Measurements from ENCODE around the gene SCGB3A1. TPM values are rescaled to one million over a fixed set of nuclear protein-coding genes. Genes with fewer than 3 reads are reported as not detected.

Gene SCGB3A1, protein sequence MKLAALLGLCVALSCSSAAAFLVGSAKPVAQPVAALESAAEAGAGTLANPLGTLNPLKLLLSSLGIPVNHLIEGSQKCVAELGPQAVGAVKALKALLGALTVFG
- not detected for total RNA-seq

DNA sequence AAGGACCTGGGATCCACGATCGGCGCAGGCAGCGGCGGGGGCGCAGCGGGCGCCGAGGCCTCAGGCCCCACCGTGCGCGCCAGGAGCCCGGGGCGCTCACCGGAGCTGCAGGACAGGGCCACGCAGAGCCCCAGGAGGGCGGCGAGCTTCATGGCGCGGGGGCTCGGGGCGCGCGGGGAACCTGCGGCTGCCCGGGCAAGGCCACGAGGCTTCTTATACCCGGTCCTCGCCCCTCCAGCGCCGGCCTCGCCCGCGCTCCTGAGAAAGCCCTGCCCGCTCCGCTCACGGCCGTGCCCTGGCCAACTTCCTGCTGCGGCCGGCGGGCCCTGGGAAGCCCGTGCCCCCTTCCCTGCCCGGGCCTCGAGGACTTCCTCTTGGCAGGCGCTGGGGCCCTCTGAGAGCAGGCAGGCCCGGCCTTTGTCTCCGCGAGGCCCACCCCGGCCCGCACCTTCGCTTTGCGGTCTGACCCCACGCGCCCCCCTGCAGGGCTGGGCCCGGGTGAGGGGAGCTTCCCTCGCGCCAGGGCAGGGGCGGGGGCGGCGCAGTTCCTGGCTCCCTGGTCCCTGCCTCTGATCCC lies at the start of gene SCGB3A1:
SCGB3A1 (minus strand) TSS at position 189 of the 577 bp plus-strand sequence; CDS start at position 152, 37 bp downstream.
- ATAC-seq (replicated peaks in 1 of 2): peak; percentile 12 to 14
- no peaks in the 10 kb centered on the region for H3K9me3 Mint-ChIP-seq
- H3K4me3 Mint-ChIP-seq: peak within 1 kb of the TSS; percentile 42 to 52
- H3K36me3 Mint-ChIP-seq (ENCODE audit: insufficient read depth in 2 of 2): peaks cover 1 to 2% of the 10 kb centered on the region in 2 donors
- peaks cover 5% of the 10 kb centered on the region for H3K4me1 Mint-ChIP-seq (ENCODE audit: low read depth)
- no peak for DNase-seq
- no peak within 1 kb of the TSS for H3K27ac Mint-ChIP-seq
- H3K27me3 Mint-ChIP-seq (ENCODE audit: low read depth): peaks cover 51% of the 10 kb centered on the region

GRCh38 chr5:180640611-180640860 lies 49.2 kb upstream of the SCGB3A1 start:
- Mint-ChIP-seq H3K36me3 (ENCODE audit: insufficient read depth in 2 of 2) (no peaks in the 10 kb centered on the region), H3K27ac (no peak overlapping the region), H3K4me1 (ENCODE audit: low read depth) (no peaks in the 10 kb centered on the region), H3K27me3 (ENCODE audit: low read depth) (no peaks in the 10 kb centered on the region), H3K4me3 (no peak overlapping the region), H3K9me3 (no peaks in the 10 kb centered on the region)
- DNase-seq: no peak
- ATAC-seq (replicated peaks in 1 of 2): no peak

DNA sequence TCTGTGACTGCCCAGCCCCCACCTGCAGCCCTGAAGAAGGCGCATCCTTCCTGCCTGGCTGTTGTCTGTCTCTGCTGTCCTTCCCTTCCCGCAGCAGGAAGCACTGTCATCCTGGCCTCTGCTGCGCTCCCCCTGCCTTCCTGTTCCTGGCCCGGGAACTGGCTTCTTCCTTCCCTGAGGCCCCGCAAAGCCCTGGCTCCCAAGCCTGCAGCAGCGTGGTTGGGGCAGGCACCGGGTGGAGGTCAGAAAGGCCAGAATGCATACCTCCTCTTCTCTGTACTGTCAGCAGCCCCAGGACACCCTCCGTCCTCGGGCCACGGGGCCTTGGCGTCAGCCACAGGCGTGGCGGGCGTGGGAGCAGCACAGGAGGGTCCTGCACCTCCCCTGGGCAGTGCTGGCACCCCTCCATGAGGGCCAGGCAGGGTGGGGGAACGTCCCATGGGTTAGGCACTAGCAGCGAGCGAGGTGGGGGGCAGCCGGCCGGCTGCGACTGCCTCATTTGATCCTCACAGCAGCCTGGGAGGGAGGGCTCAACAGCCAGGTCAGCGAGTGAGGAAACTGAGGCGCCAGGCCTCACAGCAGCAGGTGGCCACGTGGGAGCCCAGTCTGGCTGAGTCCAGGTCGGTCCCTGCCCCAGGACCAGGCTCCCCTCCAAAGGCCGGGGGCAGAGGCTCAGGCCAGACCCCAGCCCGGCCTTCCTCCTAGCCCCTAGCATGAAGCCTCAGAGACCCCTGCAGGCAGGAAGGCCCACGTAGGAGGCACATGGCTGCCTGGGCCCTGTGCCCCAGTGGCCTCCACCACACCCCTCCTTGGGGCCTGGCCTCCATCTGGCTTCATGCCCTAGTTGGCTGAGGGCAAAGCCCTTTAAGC lies 48.7 kb upstream of the SCGB3A1 start:
- Mint-ChIP-seq H3K27me3 (ENCODE audit: low read depth) (no peaks in the 10 kb centered on the region), H3K4me1 (ENCODE audit: low read depth) (no peaks in the 10 kb centered on the region), H3K27ac (no peak overlapping the region), H3K36me3 (ENCODE audit: insufficient read depth in 2 of 2) (no peaks in the 10 kb centered on the region), H3K9me3 (no peaks in the 10 kb centered on the region), H3K4me3 (no peak overlapping the region)
- DNase-seq: no peak
- ATAC-seq (replicated peaks in 1 of 2): no peak

GRCh38 chr5:180639287-180639686 lies 48.0 kb upstream of the SCGB3A1 start:
- no peaks in the 10 kb centered on the region for H3K36me3 Mint-ChIP-seq (ENCODE audit: insufficient read depth in 2 of 2)
- DNase-seq: no peak
- H3K27me3 Mint-ChIP-seq (ENCODE audit: low read depth): no peaks in the 10 kb centered on the region
- no peak overlapping the region for H3K27ac Mint-ChIP-seq
- no peaks in the 10 kb centered on the region for H3K9me3 Mint-ChIP-seq
- no peak for ATAC-seq (replicated peaks in 1 of 2)
- H3K4me1 Mint-ChIP-seq (ENCODE audit: low read depth): no peaks in the 10 kb centered on the region
- H3K4me3 Mint-ChIP-seq: no peak overlapping the region

DNA sequence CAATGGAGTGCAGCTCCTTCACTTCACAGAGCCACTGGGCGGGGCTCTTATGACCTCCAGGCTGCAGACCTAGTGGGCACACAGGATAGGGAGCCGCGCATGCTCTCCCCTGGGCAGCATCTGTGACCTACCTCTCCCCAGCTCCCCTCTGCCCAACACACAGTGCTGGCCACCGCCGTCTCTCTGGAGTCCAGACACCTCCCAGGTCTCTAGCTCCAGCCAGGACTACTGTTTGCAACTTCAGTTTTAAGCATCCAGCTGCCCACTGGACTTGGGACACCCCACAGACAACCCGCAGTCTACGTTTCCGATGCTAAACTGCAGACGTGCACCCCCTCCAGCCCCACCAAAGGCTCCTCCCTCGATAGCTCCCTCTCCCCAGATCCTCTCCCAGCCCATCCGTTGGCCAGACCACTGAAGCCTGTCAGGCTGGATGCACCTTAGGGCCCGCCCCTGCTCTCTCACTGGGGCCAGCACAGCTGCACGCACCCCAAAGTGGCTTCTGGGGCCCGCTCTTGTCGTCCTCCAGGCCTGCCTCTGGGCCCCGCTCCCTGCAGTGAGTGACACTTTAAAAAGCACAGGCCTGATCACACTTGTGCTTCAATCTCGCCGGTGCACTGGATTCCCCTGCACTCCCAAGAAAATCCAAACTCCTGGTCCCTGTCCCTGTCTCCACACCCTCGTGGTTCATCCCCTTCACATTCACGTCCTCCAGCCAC lies 46.8 kb upstream of the SCGB3A1 start:
- Mint-ChIP-seq H3K36me3 (ENCODE audit: insufficient read depth in 2 of 2) (no peaks in the 10 kb centered on the region), H3K4me3 (no peak overlapping the region), H3K4me1 (ENCODE audit: low read depth) (no peaks in the 10 kb centered on the region), H3K27me3 (ENCODE audit: low read depth) (no peaks in the 10 kb centered on the region), H3K27ac (no peak overlapping the region), H3K9me3 (no peaks in the 10 kb centered on the region)
- no peak for ATAC-seq (replicated peaks in 1 of 2)
- DNase-seq: no peak

DNA sequence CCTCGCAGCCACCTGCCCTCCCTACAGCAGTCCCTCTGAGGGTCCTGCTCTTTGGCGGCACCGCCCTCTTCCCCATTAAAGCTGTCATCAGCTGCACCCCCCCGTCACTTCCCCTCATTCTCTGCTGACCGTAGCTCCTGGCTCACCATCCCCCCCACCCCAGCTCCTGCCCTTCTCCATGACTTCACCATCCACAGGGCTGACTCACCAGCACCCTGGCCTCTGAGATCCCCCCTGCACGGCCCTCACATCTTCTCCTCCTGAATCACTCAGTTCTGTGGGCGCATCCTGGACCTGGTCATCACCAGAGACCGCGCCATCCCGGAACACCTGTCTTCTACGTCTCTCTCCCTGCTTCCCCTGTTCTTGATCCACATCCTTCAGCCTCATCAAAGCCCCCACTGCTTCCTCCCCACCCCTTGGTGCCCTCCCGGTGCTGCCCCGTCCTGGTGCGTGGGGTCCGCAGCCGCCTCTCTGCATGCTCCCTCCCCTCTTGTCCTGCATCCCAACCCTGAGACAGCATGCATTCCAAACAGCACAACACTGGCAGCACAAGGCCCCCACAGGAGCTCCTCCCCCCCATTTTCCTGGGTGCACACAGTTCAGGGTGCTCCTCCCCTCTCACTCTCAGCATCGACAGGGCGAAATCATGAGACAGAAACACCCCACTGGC lies 45.2 kb upstream of the SCGB3A1 start:
- H3K4me3 Mint-ChIP-seq: no peak overlapping the region
- no peaks in the 10 kb centered on the region for H3K36me3 Mint-ChIP-seq (ENCODE audit: insufficient read depth in 2 of 2)
- no peaks in the 10 kb centered on the region for H3K27me3 Mint-ChIP-seq (ENCODE audit: low read depth)
- ATAC-seq (replicated peaks in 1 of 2) (no peak), DNase-seq (no peak)
- H3K4me1 Mint-ChIP-seq (ENCODE audit: low read depth): no peaks in the 10 kb centered on the region
- H3K9me3 Mint-ChIP-seq: no peaks in the 10 kb centered on the region
- no peak overlapping the region for H3K27ac Mint-ChIP-seq

GRCh38 chr5:180636016-180636402 lies 44.7 kb upstream of the SCGB3A1 start:
- ATAC-seq (replicated peaks in 1 of 2) (no peak), DNase-seq (no peak)
- Mint-ChIP-seq H3K9me3 (no peaks in the 10 kb centered on the region), H3K36me3 (ENCODE audit: insufficient read depth in 2 of 2) (no peaks in the 10 kb centered on the region), H3K27me3 (ENCODE audit: low read depth) (no peaks in the 10 kb centered on the region), H3K4me3 (no peak overlapping the region), H3K27ac (no peak overlapping the region), H3K4me1 (ENCODE audit: low read depth) (no peaks in the 10 kb centered on the region)

DNA sequence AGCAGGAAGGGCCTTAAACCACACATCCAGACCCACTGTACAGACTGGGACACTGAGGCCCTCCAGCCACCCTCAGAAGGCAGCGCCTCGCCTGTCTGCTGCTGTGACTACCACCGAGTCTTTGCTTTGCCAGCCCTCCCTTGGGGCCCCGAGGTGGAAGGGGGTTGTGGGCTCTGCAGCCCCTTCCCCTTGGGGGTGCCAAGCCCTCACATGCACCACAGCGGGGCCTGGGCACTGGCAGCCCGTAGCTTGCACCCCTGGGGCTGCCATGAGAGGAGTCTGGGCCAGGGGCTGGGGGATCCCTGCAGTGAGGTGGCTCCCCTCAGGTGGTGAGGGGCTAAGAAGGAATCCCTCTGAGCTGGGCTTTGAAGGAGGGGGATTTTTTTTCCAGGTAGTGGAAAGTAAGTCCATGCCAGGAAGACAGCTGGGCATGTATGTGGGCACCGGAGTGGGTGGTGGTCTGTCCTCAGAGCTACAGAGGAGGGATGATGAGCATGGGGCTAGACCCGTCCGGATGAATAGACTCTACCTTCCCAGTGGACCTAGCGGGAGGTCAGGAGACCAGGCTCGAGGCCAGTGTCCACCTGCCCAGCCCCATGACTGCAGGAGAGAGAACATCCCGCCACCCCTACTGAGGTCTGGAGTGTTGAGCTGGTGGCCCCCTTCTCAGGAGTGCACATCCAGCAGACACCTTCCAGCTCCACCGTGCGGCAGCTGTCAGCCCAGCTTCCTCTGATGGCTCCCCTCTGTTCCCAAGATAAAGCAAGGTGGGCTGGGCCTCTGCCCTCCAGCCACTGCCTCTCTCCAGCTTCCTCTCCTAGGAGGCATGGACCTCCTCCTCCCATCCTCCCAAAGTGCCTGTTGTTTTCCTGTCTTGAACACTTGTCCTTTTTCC lies 42.2 kb upstream of the SCGB3A1 start:
- no peaks in the 10 kb centered on the region for H3K4me1 Mint-ChIP-seq (ENCODE audit: low read depth)
- H3K27ac Mint-ChIP-seq: no peak overlapping the region
- no peak for DNase-seq
- H3K36me3 Mint-ChIP-seq (ENCODE audit: insufficient read depth in 2 of 2): no peaks in the 10 kb centered on the region
- H3K9me3 Mint-ChIP-seq: no peaks in the 10 kb centered on the region
- H3K27me3 Mint-ChIP-seq (ENCODE audit: low read depth): no peaks in the 10 kb centered on the region
- H3K4me3 Mint-ChIP-seq: no peak overlapping the region
- ATAC-seq (replicated peaks in 1 of 2): no peak

DNA sequence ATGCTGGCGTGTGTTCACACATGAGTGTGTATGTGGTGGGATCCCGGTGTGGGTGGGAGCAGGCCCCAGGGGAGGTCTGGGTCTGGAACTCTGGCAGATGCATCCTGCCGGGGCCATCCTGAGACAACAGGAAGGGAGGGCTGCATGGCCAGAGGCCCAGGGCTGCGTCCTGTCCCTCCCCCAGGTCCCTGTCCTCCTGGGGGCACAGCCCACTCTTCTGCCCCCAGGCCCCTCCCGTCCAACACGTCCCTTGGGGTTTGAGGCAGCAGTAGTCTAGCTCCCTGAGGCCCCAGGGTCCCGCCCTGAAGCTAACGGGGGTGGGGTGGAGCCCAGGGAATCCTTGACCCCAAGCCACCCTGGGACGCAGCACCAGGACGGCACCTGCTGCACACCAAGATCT lies 41.5 kb upstream of the SCGB3A1 start:
- Mint-ChIP-seq H3K9me3 (no peaks in the 10 kb centered on the region), H3K36me3 (ENCODE audit: insufficient read depth in 2 of 2) (no peaks in the 10 kb centered on the region), H3K27me3 (ENCODE audit: low read depth) (no peaks in the 10 kb centered on the region), H3K4me3 (no peak overlapping the region), H3K27ac (no peak overlapping the region), H3K4me1 (ENCODE audit: low read depth) (no peaks in the 10 kb centered on the region)
- DNase-seq (no peak), ATAC-seq (replicated peaks in 1 of 2) (no peak)

GRCh38 chr5:180631549-180632383 lies 40.5 kb upstream of the SCGB3A1 start:
- ATAC-seq (replicated peaks in 1 of 2) (no peak), DNase-seq (no peak)
- Mint-ChIP-seq H3K4me3 (no peak overlapping the region), H3K27ac (no peak overlapping the region), H3K9me3 (no peaks in the 10 kb centered on the region), H3K27me3 (ENCODE audit: low read depth) (no peaks in the 10 kb centered on the region), H3K36me3 (ENCODE audit: insufficient read depth in 2 of 2) (no peaks in the 10 kb centered on the region), H3K4me1 (ENCODE audit: low read depth) (no peaks in the 10 kb centered on the region)

GRCh38 chr5:180630426-180630825 lies 39.1 kb upstream of the SCGB3A1 start:
- Mint-ChIP-seq H3K4me3 (no peak overlapping the region), H3K27me3 (ENCODE audit: low read depth) (no peaks in the 10 kb centered on the region), H3K9me3 (no peaks in the 10 kb centered on the region), H3K36me3 (ENCODE audit: insufficient read depth in 2 of 2) (no peaks in the 10 kb centered on the region), H3K4me1 (ENCODE audit: low read depth) (no peaks in the 10 kb centered on the region), H3K27ac (no peak overlapping the region)
- ATAC-seq (replicated peaks in 1 of 2) (no peak), DNase-seq (no peak)
